EL (cell line): ENCODE data around the gene DRD4.

Experiments used
- DNase-seq: peaks from one replicate; pipeline ENCODE4 v3.0.0-alpha.2; 2016

The DRD4 gene

DNA sequence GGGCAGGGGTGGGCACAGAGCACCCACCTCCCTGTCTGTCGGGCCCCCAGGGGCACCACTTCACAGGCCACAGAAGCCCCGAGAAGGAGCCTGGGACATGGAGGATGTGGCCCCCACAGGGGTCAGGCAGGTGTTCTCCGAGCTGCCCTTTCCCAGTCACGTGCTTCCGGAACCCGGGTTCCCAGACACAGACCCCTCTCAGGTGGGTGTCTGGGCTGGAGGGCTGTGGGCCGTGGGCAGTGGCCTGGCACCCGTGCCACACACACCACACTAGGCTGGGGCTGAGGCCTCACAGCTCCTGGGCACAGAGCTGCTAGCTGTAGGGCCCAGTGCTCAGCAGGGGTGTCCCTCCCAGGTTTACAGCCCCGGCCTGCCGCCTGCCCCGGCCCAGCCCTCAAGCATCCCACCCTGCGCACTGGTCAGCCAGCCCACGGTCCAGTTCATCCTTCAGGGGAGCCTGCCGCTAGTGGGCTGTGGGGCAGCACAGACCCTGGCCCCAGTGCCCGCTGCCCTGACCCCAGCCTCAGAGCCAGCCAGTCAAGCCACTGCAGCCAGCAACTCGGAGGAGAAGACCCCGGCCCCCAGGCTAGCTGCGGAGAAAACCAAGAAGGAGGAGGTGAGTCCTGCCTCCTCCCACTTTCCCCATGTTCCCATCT, 26.8 kb upstream of the DRD4 start:
- no peak for DNase-seq

GRCh38 chr11:611001-611996, 25.8 kb upstream of the DRD4 start:
- DNase-seq, result no peak

GRCh38 chr11:612201-612960, 24.7 kb upstream of the DRD4 start:
- DNase-seq, result peak; percentile 48

DNA sequence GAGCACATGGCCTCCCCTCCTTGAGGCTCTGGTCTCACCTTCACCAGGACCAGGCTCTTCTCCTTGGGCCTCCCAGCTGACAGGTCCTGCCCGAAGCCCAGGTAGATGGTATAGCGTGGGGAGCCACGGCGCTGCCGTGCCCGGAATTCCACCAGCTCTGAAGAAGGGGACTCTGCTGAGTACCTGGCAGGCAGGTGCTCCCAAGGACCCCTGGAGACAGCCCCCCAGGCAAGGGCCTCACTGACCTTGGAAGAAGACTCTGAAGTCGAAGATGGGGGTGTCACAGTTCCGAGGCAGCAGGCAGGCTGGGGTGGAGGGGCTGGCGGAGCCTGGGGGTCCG, 24.1 kb upstream of the DRD4 start:
- DNase-seq, result no peak

DNA sequence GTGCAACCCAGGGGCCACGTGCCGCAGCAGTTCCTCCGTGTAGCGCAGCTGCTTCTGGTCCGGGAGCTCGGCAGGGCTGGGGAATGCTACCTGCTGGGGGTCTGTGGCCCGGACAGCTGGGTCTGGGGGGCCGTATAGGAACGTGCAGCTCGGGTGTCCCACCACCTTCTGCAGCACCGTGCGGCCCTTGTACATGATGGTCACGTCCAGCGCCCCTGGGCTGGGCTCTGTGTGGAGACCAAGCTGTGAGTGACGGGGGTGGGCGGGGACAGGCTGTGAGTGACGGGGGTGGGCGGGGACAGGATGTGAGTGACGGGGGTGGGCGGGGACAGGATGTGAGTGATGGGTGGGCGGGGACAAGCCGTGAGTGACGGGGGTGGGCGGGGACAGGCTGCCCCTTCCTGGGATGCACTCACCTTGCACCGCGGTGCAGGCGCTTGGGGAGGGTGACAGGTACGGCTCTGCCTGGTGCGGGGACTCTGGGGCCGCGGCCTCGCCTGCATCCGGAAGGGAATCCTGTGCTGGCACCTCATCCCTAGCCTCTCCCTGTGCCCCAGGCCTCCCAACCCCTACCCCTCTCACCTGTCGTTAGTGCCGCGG, 23.6 kb upstream of the DRD4 start:
- DNase-seq, result peak; percentile 60

GRCh38 chr11:614021-614622, 22.9 kb upstream of the DRD4 start:
- DNase-seq, result peak; percentile 36

DNA sequence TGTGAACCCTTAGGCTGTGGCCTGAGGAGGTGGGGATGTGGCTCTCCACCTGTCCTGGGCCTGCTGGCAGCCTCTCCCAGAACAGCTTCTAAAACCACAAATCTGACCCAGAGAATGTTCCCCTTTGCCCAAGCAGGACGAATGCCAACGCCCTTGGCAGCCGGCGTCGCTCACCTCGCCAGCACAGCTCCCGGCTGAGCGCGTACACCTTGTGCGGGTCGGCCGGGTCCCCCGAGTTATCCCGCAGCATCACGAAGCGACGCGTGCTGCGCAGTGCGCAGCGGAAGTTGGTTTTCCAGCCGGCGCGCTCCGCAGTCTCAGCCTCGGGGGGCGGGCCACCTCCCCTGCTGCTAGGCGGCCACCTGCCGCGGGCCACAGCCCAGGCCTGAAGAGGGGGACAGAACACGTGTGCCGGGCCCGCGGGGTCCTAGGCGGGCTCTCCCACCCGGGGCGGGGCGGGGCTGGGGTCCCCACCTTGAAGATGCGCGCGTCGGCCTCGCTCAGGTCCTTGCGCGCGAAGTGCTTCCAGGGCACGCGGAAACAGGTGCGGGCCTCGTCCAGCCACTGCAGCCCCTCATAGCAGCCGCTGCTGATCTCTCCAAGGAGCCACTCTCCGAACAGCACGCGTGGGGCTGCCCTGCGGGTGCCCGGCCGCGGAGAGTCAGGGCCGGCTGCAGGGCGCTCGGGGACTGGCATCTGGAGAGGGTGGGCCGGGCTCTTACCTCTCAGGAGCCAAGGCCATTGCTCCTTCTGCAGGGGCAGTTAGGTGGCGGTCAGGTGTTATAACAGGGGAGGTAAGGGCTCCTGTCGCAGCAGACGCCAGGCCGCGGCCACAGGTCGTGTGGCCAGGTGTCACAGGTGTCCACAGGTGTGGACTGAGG, 22.2 kb upstream of the DRD4 start:
- DNase-seq, result peak; percentile 28

DNA sequence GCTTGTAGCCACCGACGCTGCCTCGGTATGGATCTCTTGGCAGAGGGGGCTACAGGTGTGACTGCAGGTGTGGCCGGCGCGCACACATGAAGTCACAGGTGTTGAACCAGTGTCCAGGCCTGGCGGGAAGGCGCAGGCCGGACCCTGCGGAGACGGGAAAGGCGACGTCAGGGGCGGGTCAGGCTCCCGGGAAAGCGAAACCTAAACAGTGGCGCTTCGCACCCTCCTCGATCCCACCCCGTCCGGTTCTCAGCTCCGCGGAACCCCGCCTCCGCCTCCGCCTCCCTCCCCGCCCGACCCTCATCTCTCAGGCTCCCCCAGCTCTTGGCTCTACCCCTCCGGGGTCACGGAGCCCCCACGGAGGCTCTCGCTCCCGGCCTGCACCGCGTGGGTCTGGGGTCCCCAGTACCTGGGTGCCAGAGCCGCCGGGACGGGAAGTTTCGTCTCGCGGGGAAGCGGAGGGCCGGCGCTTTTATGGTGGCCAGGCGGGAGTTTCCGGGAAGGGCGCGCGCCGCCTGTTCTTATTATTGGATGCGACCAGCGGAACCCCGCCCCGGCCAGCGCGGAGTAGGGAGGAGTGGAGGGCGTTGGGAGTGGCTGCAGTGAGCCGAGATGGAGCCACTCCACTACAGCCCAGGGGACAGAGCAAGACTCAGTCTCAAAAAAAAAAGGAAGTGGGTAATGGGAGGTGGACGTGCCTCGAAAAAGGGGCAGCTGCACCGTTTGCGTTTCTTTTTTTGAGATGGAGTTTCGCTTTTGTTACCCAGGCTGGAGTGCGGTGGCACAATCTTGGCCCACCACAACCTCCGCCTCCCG, 21.4 kb upstream of the DRD4 start, which contains the start of gene IRF7:
TSS of gene IRF7 (minus strand) at position 447 of the 816 bp plus-strand sequence. CDS start 586 bp downstream, outside the sequence.
- peak; percentile 95 for DNase-seq

DNA sequence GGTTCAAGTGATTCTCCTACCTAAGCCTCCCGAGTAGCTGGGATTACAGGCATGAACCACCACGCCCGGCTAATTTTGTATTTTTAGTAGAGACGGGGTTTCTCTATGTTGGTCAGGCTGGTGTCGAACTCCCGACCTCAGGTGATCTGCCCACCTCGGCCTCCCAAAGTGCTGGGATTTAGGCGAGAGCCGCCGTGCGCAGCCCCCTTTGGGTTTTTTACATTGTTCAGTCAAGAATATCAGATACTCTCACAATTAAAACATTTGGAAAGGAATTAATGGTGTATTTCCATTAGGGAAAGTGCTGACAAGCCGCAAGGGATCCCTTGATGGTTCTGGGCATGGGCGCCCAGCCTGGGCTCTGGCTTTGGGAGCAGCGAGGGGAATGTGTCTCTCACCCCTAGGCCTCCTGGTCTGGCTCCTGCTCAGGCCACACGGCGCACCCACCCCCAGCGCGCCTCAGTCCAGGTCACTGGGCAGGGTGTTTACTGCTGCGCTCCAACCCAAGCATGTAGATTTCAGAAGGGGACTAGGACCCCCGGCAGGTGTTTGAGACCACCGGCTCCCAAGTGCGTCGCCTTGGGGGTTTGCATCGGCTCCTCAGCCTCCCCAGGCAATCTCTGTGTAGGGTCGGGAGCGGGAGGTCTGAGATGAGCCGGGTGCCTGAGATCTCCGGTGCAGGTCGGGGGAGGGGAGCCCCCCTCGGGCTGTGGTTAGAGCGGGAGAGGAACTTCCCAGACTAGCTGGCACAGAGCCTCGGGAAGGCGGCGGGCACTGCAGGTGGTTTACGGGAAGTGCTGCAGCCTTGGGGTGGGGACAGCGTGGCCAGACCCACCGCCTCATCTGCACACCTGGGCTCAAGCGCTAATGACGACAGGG, 20.5 kb upstream of the DRD4 start:
- DNase-seq, result no peak

DNA sequence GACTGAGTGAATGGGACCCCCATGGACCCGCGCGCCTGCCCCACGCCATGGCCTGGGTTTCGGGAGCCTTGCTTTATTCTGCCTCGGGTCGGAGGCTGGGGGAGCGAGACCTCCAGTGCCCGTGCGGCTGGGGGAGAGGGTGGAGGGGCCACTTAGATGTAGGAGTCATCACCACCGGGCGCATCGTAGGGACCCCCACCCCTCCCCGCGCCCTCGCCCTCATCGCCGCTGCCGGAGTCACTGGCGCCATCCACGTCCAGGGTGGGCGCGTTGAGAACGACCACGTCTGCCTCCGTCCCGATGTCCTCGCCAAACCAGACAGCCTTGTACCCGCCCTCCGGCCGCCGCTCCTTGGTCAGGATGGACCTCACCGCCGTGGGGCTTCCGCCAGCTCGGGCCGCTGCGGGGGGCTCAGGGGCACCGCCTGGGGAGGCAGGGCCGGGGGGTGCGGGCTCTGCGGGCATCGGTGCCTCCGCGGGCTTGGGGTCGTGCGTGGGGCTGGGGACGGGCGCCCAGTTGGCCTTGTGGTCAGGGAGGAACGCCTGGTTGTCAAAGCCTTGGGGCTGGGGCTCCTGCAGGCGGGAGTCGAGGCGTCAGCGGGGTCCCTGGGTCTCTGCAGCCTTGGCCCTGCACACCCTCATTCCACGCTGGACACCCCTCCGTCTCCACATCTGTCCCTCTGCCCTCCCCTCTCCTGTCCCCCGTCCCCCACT, 19.7 kb upstream of the DRD4 start:
- DNase-seq, result no peak

DNA sequence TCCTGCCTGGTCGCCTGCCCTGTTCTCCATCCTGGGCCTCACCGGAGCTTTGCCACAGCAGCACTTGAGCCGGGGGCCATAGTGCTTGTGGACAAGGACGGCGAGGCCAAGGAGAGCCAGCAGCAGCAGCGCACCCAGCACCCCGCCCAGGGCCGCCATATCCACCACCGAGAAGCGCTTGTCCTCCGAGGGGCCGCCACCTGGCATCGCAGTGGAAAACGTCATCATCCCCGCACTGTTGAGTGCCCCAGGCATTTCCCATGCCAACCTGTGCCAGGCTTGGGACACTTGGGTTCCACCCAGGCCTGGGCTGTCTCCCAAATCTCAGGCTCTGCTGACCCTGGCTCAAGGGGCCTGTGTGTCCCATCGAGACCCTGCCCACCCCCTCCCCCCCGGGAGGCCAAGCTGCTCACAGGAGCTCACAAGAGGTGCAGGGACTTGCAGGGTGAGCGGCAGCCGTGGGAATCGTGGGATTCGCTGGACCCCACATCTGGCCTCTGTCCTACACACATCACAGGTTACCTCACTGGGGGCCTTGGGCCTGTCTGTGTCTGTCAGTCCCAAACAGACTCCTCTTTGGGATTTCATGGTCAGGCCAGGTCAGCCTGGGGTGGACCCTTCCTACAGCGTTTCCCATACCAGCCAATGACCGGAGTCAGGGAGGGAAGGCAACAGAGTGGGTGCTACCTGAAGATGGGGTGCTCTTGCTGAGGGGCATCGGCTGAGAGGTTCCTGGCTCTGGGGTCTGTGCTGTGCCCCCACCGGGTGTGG, 19.0 kb upstream of the DRD4 start:
- DNase-seq, result no peak

GRCh38 chr11:618856-619627, 18.0 kb upstream of the DRD4 start:
- DNase-seq, result no peak

DNA sequence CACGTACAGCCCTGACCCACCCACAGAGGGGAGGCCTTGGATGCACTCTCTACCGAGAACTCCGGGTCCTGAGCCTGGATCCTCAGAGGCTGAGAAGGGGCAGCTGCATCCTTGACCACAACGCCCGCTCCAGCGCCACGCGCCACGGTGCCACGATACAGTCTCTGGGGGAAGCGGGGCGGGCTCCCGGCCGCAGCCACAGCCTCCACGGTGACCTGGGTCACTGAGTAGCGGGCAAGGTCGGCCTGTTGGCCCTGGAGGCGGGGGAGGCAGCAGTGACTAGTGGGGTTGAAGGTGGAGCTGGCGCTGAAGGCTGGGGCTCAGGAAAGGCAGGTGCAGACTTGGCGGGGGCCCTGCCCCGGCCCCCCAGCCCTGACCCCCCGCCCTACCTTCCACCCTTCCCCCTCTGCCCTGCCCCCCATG, 17.4 kb upstream of the DRD4 start:
- DNase-seq, result no peak

DNA sequence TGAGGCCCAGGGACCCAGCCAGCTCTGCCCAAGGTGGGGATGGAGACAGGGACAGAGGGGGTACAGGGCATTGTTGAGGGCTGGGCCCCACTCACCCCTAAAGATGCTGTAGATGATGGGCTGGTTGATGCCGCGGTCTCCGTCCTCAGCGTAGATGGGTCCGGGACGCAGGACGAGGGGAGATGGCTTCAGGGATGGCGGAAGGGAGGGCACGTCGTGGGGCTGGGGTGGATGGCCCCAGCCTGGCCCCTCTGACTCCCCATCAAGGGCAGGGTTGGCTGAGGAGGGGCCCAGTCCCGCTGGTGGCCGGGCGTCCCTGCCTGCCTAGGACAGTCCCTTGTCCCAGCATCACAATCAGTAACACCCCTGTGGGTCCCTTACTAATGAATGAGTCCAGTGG, 16.9 kb upstream of the DRD4 start:
- DNase-seq, result no peak

DNA sequence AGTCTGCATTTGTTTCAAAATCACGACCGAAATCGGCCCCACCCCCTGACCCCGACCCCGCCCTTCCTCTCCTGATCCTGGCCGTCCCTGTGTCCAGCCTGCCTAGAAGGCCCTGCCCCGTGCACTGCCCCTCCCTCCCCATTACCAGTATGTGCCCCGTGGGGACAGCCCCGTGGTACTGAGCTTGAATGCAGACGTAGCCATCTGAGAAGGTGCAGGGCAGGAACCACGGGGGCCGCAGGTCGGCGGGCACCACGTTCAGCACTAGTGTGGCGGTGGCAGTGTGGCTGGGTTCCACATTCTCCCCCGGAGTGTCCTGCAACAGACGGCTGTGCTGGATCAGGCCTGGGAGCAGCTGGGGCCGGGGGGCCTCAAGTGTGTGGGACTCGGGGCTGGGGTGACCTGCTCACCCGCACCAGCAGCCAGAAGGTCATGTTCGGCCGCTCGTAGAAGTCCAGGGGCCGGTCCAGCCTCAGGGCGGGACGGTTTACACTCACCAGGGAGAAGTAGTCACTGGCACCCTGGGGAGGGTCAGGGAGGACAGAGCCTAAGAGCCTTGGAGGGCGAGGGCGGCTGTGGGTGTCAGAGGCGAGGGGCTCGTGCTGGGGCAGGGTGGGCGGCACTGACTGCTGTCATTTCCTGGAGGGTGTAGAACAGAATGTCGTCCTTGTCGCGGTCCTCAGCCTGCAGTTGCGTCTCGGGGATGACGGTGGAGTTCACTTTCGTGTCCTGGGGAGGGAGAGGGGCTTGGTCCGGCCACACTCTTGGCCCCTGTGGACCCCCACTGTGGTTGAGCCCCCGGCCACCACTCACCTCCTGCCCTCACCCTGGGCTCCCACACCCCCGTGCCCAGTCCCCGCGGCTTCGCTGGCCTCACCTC, 15.9 kb upstream of the DRD4 start:
- no peak for DNase-seq

GRCh38 chr11:621838-622237, 15.2 kb upstream of the DRD4 start:
- no peak for DNase-seq
